Measurements from ENCODE around the gene IGF2BP2. TPM values are rescaled to one million over a fixed set of nuclear protein-coding genes. Genes with fewer than 3 reads are reported as not detected.
"Not testable (repeated sequence)": the region's sequence is repeated elsewhere in the genome, so short reads cannot be mapped to it uniquely, and the experiment has no call there.

IGF2BP2 gene
- total RNA-seq, 1 experiment from 2014 or later, result 75.9 TPM

GRCh38 chr3:185702262-185703225, 122.3 kb downstream of the IGF2BP2 start:
- DNase-seq, result no peak
- H3K4me3 ChIP-seq (ENCODE audit: low read depth, low read length), result no peak overlapping the region

GRCh38 chr3:185701611-185702261, 123.1 kb downstream of the IGF2BP2 start:
- Histone ChIP-seq H3K9me3 (no peaks in the 10 kb centered on the region), H3K27me3 (replicated peaks; ENCODE audit: control insufficient read depth, insufficient read depth, low read length) (no peaks in the 10 kb centered on the region), H3K4me1 (no peaks in the 10 kb centered on the region), H3K36me3 (ENCODE audit: control insufficient read depth, insufficient read depth, low read length) (no peaks in the 10 kb centered on the region), H3K4me3 (ENCODE audit: low read depth, low read length) (no peak overlapping the region)
- Mint-ChIP-seq H3K36me3 (ENCODE audit: insufficient read depth, unreplicated experiment) (peaks cover 11% of the 10 kb centered on the region), H3K4me3 (ENCODE audit: unreplicated experiment) (no peak overlapping the region), H3K27me3 (ENCODE audit: insufficient read depth, unreplicated experiment) (no peaks in the 10 kb centered on the region), H3K9me3 (ENCODE audit: unreplicated experiment) (no peaks in the 10 kb centered on the region), H3K4me1 (ENCODE audit: low read depth, unreplicated experiment) (no peaks in the 10 kb centered on the region), H3K27ac (ENCODE audit: unreplicated experiment) (no peak overlapping the region)
- POLR2A ChIA-PET, result no interaction called here
- DNase-seq, result no peak
- BruUV-seq (replicated peaks), result no TSS peak
- intact Hi-C loops (cut with micrococcal nuclease; ENCODE audit: unreplicated experiment), result no loop called here
- CTCF ChIA-PET, result no interaction called here
- no peak for TF ChIP-seq CTCF (IDR thresholded peaks at IDR 0.05; ENCODE audit: insufficient read depth in 1 of 2, low read depth in 1 of 2, low read length in 1 of 2, severe bottlenecking in 1 of 2, unreplicated experiment in 1 of 2)

More at GRCh38 chr3:185702262-185703225, 122.3 kb downstream of the IGF2BP2 start:
- ChIA-PET POLR2A (no interaction called here), CTCF (no interaction called here)
- no TSS peak for BruUV-seq (replicated peaks)
- Mint-ChIP-seq H3K36me3 (ENCODE audit: insufficient read depth, unreplicated experiment) (peaks cover 11% of the 10 kb centered on the region), H3K27me3 (ENCODE audit: insufficient read depth, unreplicated experiment) (no peaks in the 10 kb centered on the region), H3K9me3 (ENCODE audit: unreplicated experiment) (no peaks in the 10 kb centered on the region), H3K27ac (ENCODE audit: unreplicated experiment) (no peak overlapping the region), H3K4me3 (ENCODE audit: unreplicated experiment) (no peak overlapping the region), H3K4me1 (ENCODE audit: low read depth, unreplicated experiment) (no peaks in the 10 kb centered on the region)
- intact Hi-C loops (cut with micrococcal nuclease; ENCODE audit: unreplicated experiment), result no loop called here
- H3K4me1 ChIP-seq, result no peaks in the 10 kb centered on the region
- no peaks in the 10 kb centered on the region for H3K27me3 ChIP-seq (replicated peaks; ENCODE audit: control insufficient read depth, insufficient read depth, low read length)
- TF ChIP-seq CTCF (IDR thresholded peaks at IDR 0.05; ENCODE audit: insufficient read depth in 1 of 2, low read depth in 1 of 2, low read length in 1 of 2, severe bottlenecking in 1 of 2, unreplicated experiment in 1 of 2), result no peak
- no peaks in the 10 kb centered on the region for H3K9me3 ChIP-seq
- no peaks in the 10 kb centered on the region for H3K36me3 ChIP-seq (ENCODE audit: control insufficient read depth, insufficient read depth, low read length)

DNA sequence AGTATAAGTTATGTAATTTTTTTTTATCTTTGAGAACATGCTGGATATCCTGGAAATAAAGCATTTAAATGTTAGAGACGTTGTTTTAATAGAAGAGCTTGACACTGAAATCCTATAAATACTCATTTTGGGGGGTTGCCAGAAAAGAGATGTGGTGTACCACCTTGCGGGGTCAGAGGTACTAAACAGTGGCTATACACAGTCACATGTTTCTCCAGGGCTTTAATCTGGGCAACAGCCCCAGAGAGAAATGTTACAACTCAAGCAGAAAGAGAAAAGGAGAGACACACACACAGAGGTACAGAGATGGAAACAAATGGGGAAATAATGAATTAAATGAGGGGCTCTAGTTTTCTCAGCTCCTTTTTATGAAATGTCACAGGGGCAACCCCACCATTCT, 124.9 kb downstream of the IGF2BP2 start:
- Mint-ChIP-seq H3K9me3 (ENCODE audit: unreplicated experiment) (no peaks in the 10 kb centered on the region), H3K27me3 (ENCODE audit: insufficient read depth, unreplicated experiment) (no peaks in the 10 kb centered on the region), H3K27ac (ENCODE audit: unreplicated experiment) (no peak overlapping the region), H3K4me3 (ENCODE audit: unreplicated experiment) (no peak overlapping the region), H3K36me3 (ENCODE audit: insufficient read depth, unreplicated experiment) (peaks cover 11% of the 10 kb centered on the region), H3K4me1 (ENCODE audit: low read depth, unreplicated experiment) (no peaks in the 10 kb centered on the region)
- Histone ChIP-seq H3K36me3 (ENCODE audit: control insufficient read depth, insufficient read depth, low read length) (no peaks in the 10 kb centered on the region), H3K4me3 (ENCODE audit: low read depth, low read length) (no peak overlapping the region), H3K27me3 (replicated peaks; ENCODE audit: control insufficient read depth, insufficient read depth, low read length) (no peaks in the 10 kb centered on the region), H3K9me3 (no peaks in the 10 kb centered on the region), H3K4me1 (no peaks in the 10 kb centered on the region)
- no peak for DNase-seq
- intact Hi-C loops (cut with micrococcal nuclease; ENCODE audit: unreplicated experiment), result no loop called here
- no peak for TF ChIP-seq CTCF (IDR thresholded peaks at IDR 0.05; ENCODE audit: insufficient read depth in 1 of 2, low read depth in 1 of 2, low read length in 1 of 2, severe bottlenecking in 1 of 2, unreplicated experiment in 1 of 2)
- no TSS peak for BruUV-seq (replicated peaks)
- ChIA-PET POLR2A (no interaction called here), CTCF (interaction anchor here (0.8 kb wide), 1 partner anchor 17 kb away, joined by 3 read pairs; no protein-coding TSS in a partner anchor)

DNA sequence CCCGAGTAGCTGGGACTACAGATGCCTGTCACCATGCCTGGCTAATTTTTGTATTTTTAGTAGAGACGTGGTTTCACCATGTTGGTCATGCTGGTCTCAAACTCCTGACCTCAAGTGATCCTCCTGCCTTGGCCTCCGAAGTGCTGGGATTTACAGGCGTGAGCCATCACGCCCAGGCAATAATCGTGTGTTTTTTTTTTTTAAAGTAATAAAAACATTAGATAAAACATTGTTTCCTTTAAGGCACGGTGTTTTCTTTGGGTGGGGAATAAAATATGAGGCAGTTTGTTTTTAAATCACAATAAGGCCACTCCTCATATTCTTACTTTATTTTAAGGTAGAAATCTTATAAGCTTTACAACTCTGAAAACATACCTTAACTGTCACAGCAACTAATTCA, 127.6 kb downstream of the IGF2BP2 start:
- H3K4me3 ChIP-seq (ENCODE audit: low read depth, low read length); POLR2A ChIA-PET; H3K27me3 ChIP-seq (replicated peaks; ENCODE audit: control insufficient read depth, insufficient read depth, low read length); H3K27ac Mint-ChIP-seq (ENCODE audit: unreplicated experiment); H3K27me3 Mint-ChIP-seq (ENCODE audit: insufficient read depth, unreplicated experiment); H3K9me3 ChIP-seq; H3K36me3 ChIP-seq (ENCODE audit: control insufficient read depth, insufficient read depth, low read length); H3K4me1 Mint-ChIP-seq (ENCODE audit: low read depth, unreplicated experiment); H3K4me3 Mint-ChIP-seq (ENCODE audit: unreplicated experiment); H3K4me1 ChIP-seq; DNase-seq; CTCF ChIA-PET; intact Hi-C loops (cut with micrococcal nuclease; ENCODE audit: unreplicated experiment); BruUV-seq (replicated peaks); H3K9me3 Mint-ChIP-seq (ENCODE audit: unreplicated experiment): not testable (repeated sequence)
- peaks cover 11% of the 10 kb centered on the region for H3K36me3 Mint-ChIP-seq (ENCODE audit: insufficient read depth, unreplicated experiment)
